ENCODE results near the gene HBA1.

Gene HBA1

DNA sequence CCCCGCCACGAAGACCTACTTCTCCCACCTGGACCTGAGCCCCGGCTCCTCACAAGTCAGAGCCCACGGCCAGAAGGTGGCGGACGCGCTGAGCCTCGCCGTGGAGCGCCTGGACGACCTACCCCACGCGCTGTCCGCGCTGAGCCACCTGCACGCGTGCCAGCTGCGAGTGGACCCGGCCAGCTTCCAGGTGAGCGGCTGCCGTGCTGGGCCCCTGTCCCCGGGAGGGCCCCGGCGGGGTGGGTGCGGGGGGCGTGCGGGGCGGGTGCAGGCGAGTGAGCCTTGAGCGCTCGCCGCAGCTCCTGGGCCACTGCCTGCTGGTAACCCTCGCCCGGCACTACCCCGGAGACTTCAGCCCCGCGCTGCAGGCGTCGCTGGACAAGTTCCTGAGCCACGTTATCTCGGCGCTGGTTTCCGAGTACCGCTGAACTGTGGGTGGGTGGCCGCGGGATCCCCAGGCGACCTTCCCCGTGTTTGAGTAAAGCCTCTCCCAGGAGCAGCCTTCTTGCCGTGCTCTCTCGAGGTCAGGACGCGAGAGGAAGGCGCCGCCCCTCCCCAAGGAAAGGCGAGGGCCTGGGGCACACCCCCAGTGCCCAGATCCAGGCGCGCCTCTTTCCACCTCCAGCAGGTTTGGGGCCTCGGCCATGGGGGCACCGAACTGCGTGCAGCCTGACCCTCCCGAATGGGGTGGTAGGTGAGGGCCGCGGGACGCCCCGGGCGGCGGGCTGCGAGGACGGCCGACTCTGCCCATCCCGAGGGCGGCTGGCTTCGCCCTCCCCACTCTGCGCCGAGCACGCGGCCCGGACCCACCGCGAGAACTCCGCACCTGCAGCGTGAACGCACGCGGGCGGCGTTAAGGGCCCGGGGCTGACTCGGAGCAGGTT lies 4.4 kb downstream of the HBA1 start:
- Histone ChIP-seq H3K36me3 (peaks cover 4% of the 10 kb centered on the region; the same call in 1 of the 2 replicates), H3K4me3 (ENCODE audit: low read depth, low read length) (peak overlapping the region; percentile 46), H3K4me1 (peaks cover 7% of the 10 kb centered on the region), H3K9me3 (no peaks in the 10 kb centered on the region), H3K27me3 (peaks cover 41% of the 10 kb centered on the region)
- DNase-seq = peak; percentile 89
- TF ChIP-seq, protein P1, sequence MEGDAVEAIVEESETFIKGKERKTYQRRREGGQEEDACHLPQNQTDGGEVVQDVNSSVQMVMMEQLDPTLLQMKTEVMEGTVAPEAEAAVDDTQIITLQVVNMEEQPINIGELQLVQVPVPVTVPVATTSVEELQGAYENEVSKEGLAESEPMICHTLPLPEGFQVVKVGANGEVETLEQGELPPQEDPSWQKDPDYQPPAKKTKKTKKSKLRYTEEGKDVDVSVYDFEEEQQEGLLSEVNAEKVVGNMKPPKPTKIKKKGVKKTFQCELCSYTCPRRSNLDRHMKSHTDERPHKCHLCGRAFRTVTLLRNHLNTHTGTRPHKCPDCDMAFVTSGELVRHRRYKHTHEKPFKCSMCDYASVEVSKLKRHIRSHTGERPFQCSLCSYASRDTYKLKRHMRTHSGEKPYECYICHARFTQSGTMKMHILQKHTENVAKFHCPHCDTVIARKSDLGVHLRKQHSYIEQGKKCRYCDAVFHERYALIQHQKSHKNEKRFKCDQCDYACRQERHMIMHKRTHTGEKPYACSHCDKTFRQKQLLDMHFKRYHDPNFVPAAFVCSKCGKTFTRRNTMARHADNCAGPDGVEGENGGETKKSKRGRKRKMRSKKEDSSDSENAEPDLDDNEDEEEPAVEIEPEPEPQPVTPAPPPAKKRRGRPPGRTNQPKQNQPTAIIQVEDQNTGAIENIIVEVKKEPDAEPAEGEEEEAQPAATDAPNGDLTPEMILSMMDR (IDR thresholded peaks at IDR 0.05; ENCODE audit: low read depth, low read length) = no peak

DNA sequence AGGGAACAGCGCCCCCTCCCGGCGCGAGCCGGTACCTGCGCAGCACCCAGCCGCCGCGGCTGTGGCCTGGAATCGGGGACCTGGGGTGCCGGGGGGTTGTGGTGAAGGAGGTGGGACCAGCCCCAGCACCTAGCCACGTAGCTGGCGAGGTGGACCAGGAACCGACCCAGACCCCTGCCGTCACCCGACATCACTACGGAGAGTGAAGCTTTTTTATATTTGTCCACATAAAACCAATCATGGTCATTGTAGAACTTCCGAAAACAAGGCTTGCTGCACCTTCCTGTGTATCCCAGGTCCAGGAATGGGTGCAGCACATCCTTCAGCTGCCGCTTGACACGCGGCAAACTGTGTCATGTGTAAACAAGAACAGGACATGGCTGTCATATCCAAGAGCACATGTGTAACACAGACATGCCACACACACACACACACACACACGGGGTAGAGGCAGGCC lies 5.1 kb downstream of the HBA1 start:
- Histone ChIP-seq H3K9me3 (no peaks in the 10 kb centered on the region), H3K27me3 (peaks cover 41% of the 10 kb centered on the region), H3K4me3 (ENCODE audit: low read depth, low read length) (no peak overlapping the region), H3K4me1 (peaks cover 7% of the 10 kb centered on the region), H3K36me3 (peaks cover 4% of the 10 kb centered on the region; the same call in 1 of the 2 replicates)
- TF ChIP-seq, protein P1 (IDR thresholded peaks at IDR 0.05; ENCODE audit: low read depth, low read length) = peak; percentile 87
- DNase-seq = no peak

DNA sequence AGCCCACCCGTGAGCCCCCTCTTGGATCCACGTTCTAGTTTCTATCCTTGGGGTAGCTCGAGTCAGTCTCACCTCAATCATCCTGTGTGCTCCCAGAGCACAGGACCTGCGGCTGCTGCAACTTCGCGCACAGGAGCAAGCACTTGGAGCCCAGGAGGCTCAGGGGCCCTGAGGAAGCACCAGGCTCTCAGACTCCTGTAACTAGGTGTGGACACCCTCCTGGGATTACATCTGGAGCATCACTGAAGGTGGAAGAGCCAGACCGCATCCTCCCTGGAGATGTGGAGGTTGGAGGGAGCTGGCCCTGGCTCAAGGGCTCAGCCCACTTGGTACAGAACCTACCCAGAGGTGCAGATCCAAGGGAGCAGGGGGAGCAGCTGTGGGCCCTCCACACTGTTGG lies 6.5 kb downstream of the HBA1 start:
- Histone ChIP-seq H3K4me1 (peaks cover 7% of the 10 kb centered on the region), H3K36me3 (peaks cover 12% of the 10 kb centered on the region), H3K4me3 (ENCODE audit: low read depth, low read length) (no peak overlapping the region), H3K27me3 (peaks cover 30% of the 10 kb centered on the region), H3K9me3 (no peaks in the 10 kb centered on the region)
- DNase-seq = no peak
- TF ChIP-seq, protein P1 (IDR thresholded peaks at IDR 0.05; ENCODE audit: low read depth, low read length) = no peak

DNA sequence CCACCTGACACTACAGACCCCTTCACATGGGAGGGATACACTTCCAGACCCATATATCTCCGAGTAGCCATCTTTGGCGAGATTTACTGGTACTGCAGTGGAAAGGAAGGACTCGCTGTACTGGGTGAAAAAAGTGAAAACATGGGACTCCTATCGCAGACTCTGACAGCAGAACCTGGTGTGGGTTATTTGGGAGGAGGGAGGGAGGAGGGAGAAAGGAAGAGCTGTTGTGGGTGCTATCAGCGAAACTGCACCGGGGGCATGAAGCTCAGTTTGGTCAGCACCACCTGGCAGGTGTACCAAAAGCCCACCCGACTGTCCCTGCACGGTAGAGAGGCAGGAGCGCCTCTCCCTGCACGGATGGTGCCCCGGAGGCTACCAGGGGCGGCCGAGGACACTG lies 8.7 kb downstream of the HBA1 start:
- Histone ChIP-seq H3K4me1 (peaks cover 7% of the 10 kb centered on the region), H3K9me3 (no peaks in the 10 kb centered on the region), H3K4me3 (ENCODE audit: low read depth, low read length) (no peak overlapping the region), H3K27me3 (peaks cover 8% of the 10 kb centered on the region), H3K36me3 (peaks cover 33% of the 10 kb centered on the region)
- TF ChIP-seq, protein P1 (IDR thresholded peaks at IDR 0.05; ENCODE audit: low read depth, low read length) = no peak
- no peak for DNase-seq

DNA sequence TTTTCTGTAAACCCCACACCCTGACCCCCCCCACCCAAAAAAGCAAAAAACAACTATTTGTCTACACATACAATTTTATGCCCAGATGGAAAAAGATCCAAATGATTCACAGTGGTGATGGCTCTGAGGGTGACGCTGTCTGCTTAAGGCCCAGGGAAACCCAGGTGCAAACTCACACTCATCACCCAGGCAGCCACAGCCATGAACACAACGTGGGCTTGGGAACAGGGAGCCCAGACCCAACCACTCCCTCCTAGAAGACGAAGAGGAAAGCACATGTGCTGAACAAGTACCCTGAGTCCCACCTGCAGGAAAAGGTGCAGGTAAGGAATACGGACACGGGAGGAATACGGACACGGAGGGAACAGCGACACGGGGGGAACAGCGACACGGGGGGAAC lies 9.2 kb downstream of the HBA1 start:
- TF ChIP-seq, protein P1 (IDR thresholded peaks at IDR 0.05; ENCODE audit: low read depth, low read length) = no peak
- Histone ChIP-seq H3K27me3 (peaks cover 3% of the 10 kb centered on the region; the same call in 1 of the 2 replicates), H3K4me3 (ENCODE audit: low read depth, low read length) (no peak overlapping the region), H3K9me3 (no peaks in the 10 kb centered on the region), H3K4me1 (peaks cover 5% of the 10 kb centered on the region), H3K36me3 (peaks cover 36% of the 10 kb centered on the region)
- no peak for DNase-seq

DNA sequence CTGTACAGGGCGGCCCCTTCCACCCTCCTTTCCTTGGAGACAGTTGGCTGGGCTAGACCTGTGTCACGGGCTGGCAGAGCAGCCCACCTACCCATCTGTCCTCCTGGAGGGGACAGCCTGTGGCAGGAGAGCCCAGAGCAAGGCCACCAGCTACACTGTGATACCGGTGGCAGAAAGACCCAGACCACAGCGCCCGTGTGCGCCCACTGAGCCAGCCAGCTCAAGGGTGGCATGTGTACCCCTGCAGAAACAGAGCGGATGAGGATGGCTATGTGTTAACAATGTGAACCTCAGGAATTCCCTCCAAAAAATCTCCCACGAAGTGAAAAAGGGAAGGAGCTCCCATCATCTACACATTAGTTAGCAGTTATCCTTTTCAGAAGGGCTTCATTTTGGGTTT lies 10.8 kb downstream of the HBA1 start:
- TF ChIP-seq, protein P1 (IDR thresholded peaks at IDR 0.05; ENCODE audit: low read depth, low read length) = no peak
- DNase-seq = no peak
- Histone ChIP-seq H3K36me3 (peaks cover 51% of the 10 kb centered on the region), H3K27me3 (no peaks in the 10 kb centered on the region), H3K9me3 (no peaks in the 10 kb centered on the region), H3K4me3 (ENCODE audit: low read depth, low read length) (no peak overlapping the region), H3K4me1 (no peaks in the 10 kb centered on the region)
